ENCODE measurements around the gene PIGN. TPM values are rescaled to one million over a fixed set of nuclear protein-coding genes. Genes with fewer than 3 reads are reported as not detected.

Gene PIGN
- total RNA-seq, 2 experiments from 2014 or later, result 24.9 to 28.1 TPM

DNA sequence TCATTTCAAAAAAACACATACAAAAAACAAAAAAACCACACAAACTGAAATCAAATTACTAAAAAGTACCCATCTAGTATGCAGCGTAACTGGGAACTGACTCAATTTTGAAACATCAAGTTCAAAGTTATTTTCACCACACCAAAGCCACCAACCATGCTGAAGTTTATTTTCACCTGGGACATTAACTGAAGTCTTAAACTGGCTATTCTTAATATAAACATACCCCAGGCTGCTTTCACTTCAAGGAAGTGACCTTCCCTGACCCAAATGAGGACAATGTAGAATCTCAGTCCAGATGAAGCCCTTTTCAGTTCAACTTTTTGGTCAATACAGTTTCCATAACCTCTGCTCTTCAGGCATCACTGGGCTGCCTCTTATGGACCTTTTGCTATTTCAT is 84.6 kb downstream of the PIGN start:
- Mint-ChIP-seq H3K27me3 (no peaks in the 10 kb centered on the region), H3K27ac (no peak overlapping the region), H3K4me3 (no peak overlapping the region), H3K9me3 (peaks cover 2% of the 10 kb centered on the region), H3K36me3 (ENCODE audit: low read depth) (peaks cover 32% of the 10 kb centered on the region), H3K4me1 (ENCODE audit: low read depth) (peaks cover 7% of the 10 kb centered on the region)
- intact Hi-C loops (cut with micrococcal nuclease), result no loop called here
- DNase-seq, result no peak
- ChIA-PET CTCF (interaction anchor here (1.4 kb wide), 2 partner anchors 14 to 20 kb away, joined by 3 to 4 read pairs; no protein-coding TSS in a partner anchor), POLR2A (no interaction called here)
- peak; percentile 17 for ATAC-seq
- TF ChIP-seq CTCF (IDR thresholded peaks at IDR 0.05), result no peak

DNA sequence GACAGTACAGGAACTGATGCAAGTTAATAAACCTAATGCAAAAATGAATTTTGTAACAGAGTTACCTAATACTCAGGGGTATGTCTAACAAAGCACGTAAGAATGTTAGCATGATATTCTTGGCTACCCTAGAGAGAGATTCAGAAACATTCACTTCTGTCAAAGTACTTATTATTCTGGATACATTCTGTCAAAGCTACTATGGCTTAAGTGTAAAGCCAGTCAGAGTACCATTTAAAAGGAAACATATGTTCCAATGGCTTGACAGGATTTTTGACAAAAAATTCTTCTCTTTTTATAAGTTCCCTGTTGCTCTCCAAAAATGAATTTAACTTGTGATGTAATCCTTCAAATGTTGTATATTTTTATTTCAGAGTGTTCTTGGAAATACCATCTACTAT is 85.5 kb downstream of the PIGN start:
- intact Hi-C loops (cut with micrococcal nuclease), result no loop called here
- Mint-ChIP-seq H3K4me1 (ENCODE audit: low read depth) (peaks cover 7% of the 10 kb centered on the region), H3K4me3 (no peak overlapping the region), H3K36me3 (ENCODE audit: low read depth) (peaks cover 32% of the 10 kb centered on the region), H3K27ac (no peak overlapping the region), H3K9me3 (peaks cover 2% of the 10 kb centered on the region), H3K27me3 (no peaks in the 10 kb centered on the region)
- TF ChIP-seq CTCF (IDR thresholded peaks at IDR 0.05), result no peak
- ChIA-PET POLR2A (interaction anchor here (1.0 kb wide), 1 partner anchor 153 kb away, joined by 4 read pairs; no protein-coding TSS in a partner anchor), CTCF (interaction anchor here (1.4 kb wide), 2 partner anchors 13 to 21 kb away, joined by 3 to 4 read pairs; no protein-coding TSS in a partner anchor)
- ATAC-seq (no peak), DNase-seq (no peak)

DNA sequence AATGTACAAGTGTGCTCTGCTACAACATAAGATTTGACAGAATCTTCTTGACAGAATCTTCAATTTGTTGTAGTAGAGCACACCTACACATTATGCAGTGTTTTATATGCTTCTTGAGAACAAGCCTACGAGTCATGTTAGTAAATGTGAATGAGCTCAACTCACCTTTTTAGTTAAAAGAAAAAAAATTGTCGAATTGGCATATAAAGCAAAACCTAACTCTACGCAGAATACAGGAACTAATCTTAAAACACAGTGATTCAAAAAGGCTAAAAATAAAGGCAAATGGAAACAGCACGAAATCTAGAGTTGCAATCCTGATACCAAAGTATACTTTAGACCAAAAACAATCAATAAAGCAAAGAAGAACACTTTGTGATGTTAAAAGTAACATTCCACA is 87.9 kb downstream of the PIGN start:
- H3K27ac Mint-ChIP-seq, result peak overlapping the region; percentile 25
- H3K27me3 Mint-ChIP-seq, result no peaks in the 10 kb centered on the region
- H3K9me3 Mint-ChIP-seq, result peaks cover 2% of the 10 kb centered on the region
- H3K36me3 Mint-ChIP-seq (ENCODE audit: low read depth), result peaks cover 36% of the 10 kb centered on the region
- peaks cover 11% of the 10 kb centered on the region for H3K4me1 Mint-ChIP-seq (ENCODE audit: low read depth)
- DNase-seq, result no peak
- ChIA-PET CTCF (no interaction called here), POLR2A (no interaction called here)
- intact Hi-C loops (cut with micrococcal nuclease), result no loop called here
- no peak for TF ChIP-seq CTCF (IDR thresholded peaks at IDR 0.05)
- ATAC-seq, result no peak
- H3K4me3 Mint-ChIP-seq, result no peak overlapping the region

DNA sequence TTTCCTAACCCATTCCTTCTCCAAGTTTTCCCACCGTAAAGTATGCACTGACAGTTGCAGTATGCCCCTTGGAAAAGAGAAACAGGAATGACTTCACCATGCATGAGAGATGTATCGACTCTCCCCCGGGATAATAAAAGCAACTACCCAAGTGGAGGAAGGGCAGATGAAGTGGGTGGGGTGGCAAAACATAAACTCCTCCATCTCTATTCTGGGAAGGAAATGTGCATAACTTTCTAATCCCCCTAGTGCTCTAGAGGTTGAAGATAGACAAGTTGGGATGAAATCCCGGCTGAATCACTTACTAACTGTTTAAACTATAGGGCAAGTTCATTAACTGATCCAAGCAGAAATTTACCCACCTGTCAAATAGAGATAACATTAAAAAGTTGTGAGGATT is 89.2 kb downstream of the PIGN start:
- Mint-ChIP-seq H3K4me3 (no peak overlapping the region), H3K36me3 (ENCODE audit: low read depth) (peaks cover 36% of the 10 kb centered on the region), H3K4me1 (ENCODE audit: low read depth) (peaks cover 11% of the 10 kb centered on the region), H3K27me3 (no peaks in the 10 kb centered on the region), H3K27ac (no peak overlapping the region), H3K9me3 (peaks cover 2% of the 10 kb centered on the region)
- ChIA-PET CTCF (no interaction called here), POLR2A (no interaction called here)
- intact Hi-C loops (cut with micrococcal nuclease), result no loop called here
- ATAC-seq (no peak), DNase-seq (no peak)
- TF ChIP-seq CTCF (IDR thresholded peaks at IDR 0.05), result no peak

DNA sequence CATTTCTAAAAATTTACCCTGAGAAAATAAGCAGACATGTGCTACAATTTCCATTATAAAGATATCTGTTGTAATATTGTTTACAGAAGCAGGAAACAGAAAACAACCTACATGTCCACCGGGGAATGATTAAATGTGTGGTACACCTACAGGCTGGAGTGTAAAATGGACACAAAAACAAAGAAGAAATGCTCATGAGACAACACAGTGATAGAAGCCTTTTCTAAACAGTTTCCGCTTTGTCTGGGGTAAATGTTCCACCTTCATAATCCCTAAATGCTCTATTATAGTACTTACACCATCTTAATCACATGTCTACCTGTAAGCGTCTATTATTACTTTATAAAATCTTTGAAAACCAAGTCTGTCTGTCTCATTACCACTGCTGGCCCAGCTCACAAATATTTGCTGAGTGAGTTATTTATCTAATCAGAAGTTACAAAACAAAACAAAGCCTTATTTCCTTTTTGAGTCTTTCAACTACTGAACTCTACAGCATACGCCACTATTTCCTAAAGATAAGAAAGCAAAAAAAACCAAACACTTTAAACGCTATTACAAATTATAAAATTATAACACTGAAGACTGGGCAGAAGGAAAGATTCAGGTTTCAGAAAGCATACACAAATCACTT is 95.3 kb downstream of the PIGN start:
- ChIA-PET POLR2A (no interaction called here), CTCF (no interaction called here)
- no peak overlapping the region for H3K4me3 Mint-ChIP-seq
- H3K27ac Mint-ChIP-seq, result no peak overlapping the region
- ATAC-seq (no peak), DNase-seq (no peak)
- H3K9me3 Mint-ChIP-seq, result no peaks in the 10 kb centered on the region
- no peak for TF ChIP-seq CTCF (IDR thresholded peaks at IDR 0.05)
- peaks cover 21% of the 10 kb centered on the region for H3K4me1 Mint-ChIP-seq (ENCODE audit: low read depth)
- intact Hi-C loops (cut with micrococcal nuclease), result no loop called here
- H3K36me3 Mint-ChIP-seq (ENCODE audit: low read depth), result peaks cover 11% of the 10 kb centered on the region
- H3K27me3 Mint-ChIP-seq, result no peaks in the 10 kb centered on the region

Data from activated CD8-positive, alpha-beta T cell treated with anti-CD3 and anti-CD28 coated beads for 36 hours (primary cell).